K562 (cell line): ENCODE measurements around the gene MPHOSPH9. TPM values are rescaled to one million over a fixed set of nuclear protein-coding genes. Genes with fewer than 3 reads are reported as not detected.
A peak's percentile ranks its signal among the peaks of the same experiment; 100 is the strongest.

ENCODE experiments used
- ATAC-seq: fragments of 200-7000 bp; cut with Tn5 transposase; 3 replicates; pipeline ENCODE4 v1.9.1; 2020; ENCODE audit warnings: moderate library complexity
- BruUV-seq: library from RNA; stranded (reverse); fragments of 400-500 nt; replicated peaks from 2 replicates; lab custom pipeline; 2021; lab: Mats Ljungman, UMichigan
- CTCF ChIA-PET: fragments of 300-600 bp; formaldehyde crosslinking; extraction: SDS; loops from one replicate; lab custom pipeline; 2021; ENCODE audit warnings: low intra/inter-chr PET ratio; lab: Yijun Ruan, JAX
- POLR2A ChIA-PET: fragments of 300-600, 350-650 bp; sonication (Branson Sonifier 250); formaldehyde crosslinking; extraction: SDS; loops from one replicate; lab custom pipeline; 2021; ENCODE audit warnings: antibody characterized with exemption, inconsistent platforms; lab: Yijun Ruan, JAX
- DNase-seq, 4 experiments: peaks; one replicate each; pipeline versions ENCODE4 v3.0.0 to v3.0.0-alpha.2; 2011 to 2018; ENCODE audit warnings: low spot score in 3 of 4, mixed read lengths in 3 of 4; ENCODE audit errors: extremely low read depth in 1 of 4
- FAIRE-seq: peaks from 2 replicates; lab custom pipeline; 2011; peaks lifted over from hg19 to GRCh38; lab: Jason Lieb, UNC
- H2AFZ ChIP-seq: 2 replicates; pipeline ENCODE4 v1.6.0; 2011; ENCODE audit warnings: low read depth, low read length, control low read depth, inconsistent platforms
- H3K27ac ChIP-seq: fragments of 200-600 bp; 3 replicates; pipeline ENCODE4 v1.8.0; 2011; ENCODE audit warnings: low read depth, mild to moderate bottlenecking, control low read depth, inconsistent platforms, low read length, moderate library complexity, mixed read lengths; ENCODE audit errors: extremely low read depth
- H3K27me3 ChIP-seq, 2 experiments: fragments of 300-600 bp in 1 of 2; 2 replicates in 1 of 2; 3 replicates in 1 of 2; pipeline versions ENCODE4 v1.6.0 to v1.8.0; 2011; ENCODE audit warnings: inconsistent platforms in 2 of 2, low read length in 2 of 2, mild to moderate bottlenecking in 1 of 2, mixed read lengths in 1 of 2, moderate library complexity in 1 of 2; ENCODE audit not compliant: control insufficient read depth in 2 of 2, insufficient read depth in 2 of 2
- H3K36me3 ChIP-seq: fragments of 300-600 bp; 3 replicates; pipeline ENCODE4 v1.8.0; 2011; ENCODE audit warnings: mild to moderate bottlenecking, low read length, inconsistent platforms; ENCODE audit not compliant: control insufficient read depth, insufficient read depth
- H3K4me1 ChIP-seq, 2 experiments: fragments of 200-600 bp in 1 of 2; replicated peaks in 1 of 2; 2 replicates in 1 of 2; 3 replicates in 1 of 2; pipeline versions ENCODE4 v1.5.1 to v1.8.0; 2011; ENCODE audit warnings: inconsistent platforms in 2 of 2, low read length in 2 of 2, mild to moderate bottlenecking in 1 of 2, mixed read lengths in 1 of 2, moderate library complexity in 1 of 2; ENCODE audit not compliant: control insufficient read depth in 2 of 2, insufficient read depth in 2 of 2
- H3K4me2 ChIP-seq: 2 replicates; pipeline ENCODE4 v1.6.1; 2011; ENCODE audit warnings: low read length, control low read depth, inconsistent platforms, mixed read lengths; ENCODE audit not compliant: insufficient read depth
- H3K4me3 ChIP-seq: fragments of 200-600 bp; sonication (generic), shearing (Covaris generic); 2 replicates; pipeline ENCODE4 v1.5.1; 2016; ENCODE audit warnings: control low read depth, inconsistent platforms
- H3K79me2 ChIP-seq: fragments of 200-600 bp; 3 replicates; pipeline ENCODE4 v1.8.0; 2011; ENCODE audit warnings: low read length, inconsistent platforms; ENCODE audit not compliant: control insufficient read depth, insufficient read depth
- H3K9ac ChIP-seq, 2 experiments: 2 replicates each; pipeline versions ENCODE4 v1.6.0 to v1.6.1; 2011; ENCODE audit warnings: low read depth in 2 of 2, low read length in 2 of 2, control low read depth in 1 of 2, inconsistent platforms in 1 of 2, mild to moderate bottlenecking in 1 of 2, mixed read lengths in 1 of 2; ENCODE audit not compliant: insufficient read depth in 1 of 2
- H3K9me1 ChIP-seq: one replicate; pipeline ENCODE4 v1.6.0; 2011; ENCODE audit warnings: inconsistent platforms, mild to moderate bottlenecking, low read length, moderate library complexity; ENCODE audit not compliant: control insufficient read depth, insufficient read depth
- H3K9me3 ChIP-seq: replicated peaks from 2 replicates; pipeline ENCODE4 v1.5.1; 2011; ENCODE audit warnings: low read depth, low read length, inconsistent platforms; ENCODE audit not compliant: control insufficient read depth, insufficient read depth
- H4K20me1 ChIP-seq: replicated peaks from 2 replicates; pipeline ENCODE4 v1.6.1; 2011; ENCODE audit warnings: low read length, inconsistent platforms, mixed read lengths; ENCODE audit not compliant: control insufficient read depth, insufficient read depth
- CBFB ChIP-seq: sonication (generic); formaldehyde crosslinking; IDR thresholded peaks from 2 replicates; pipeline ENCODE4 v1.4.0; 2020; ENCODE audit warnings: mild to moderate bottlenecking, missing genetic modification reagents
- DMBX1 ChIP-seq: fragments of 250-450 bp; sonication (Bioruptor Pico); IDR thresholded peaks from 2 replicates; pipeline ENCODE4 v1.8.0; 2022; ENCODE audit warnings: inconsistent platforms, mild to moderate bottlenecking, moderate library complexity, borderline replicate concordance
- FOS ChIP-seq: IDR thresholded peaks from 3 replicates; pipeline ENCODE4 v1.6.1; 2011; ENCODE audit not compliant: insufficient read length; ENCODE audit errors: extremely low read depth
- ID3 ChIP-seq, 2 experiments: fragments of 250-450 bp in 1 of 2; fragments of 450-650 bp in 1 of 2; sonication (Bioruptor Pico) in 1 of 2; IDR thresholded peaks; 2 replicates each; pipeline versions ENCODE4 v1.6.1 to v1.8.0; 2016 to 2021; ENCODE audit warnings: mild to moderate bottlenecking in 2 of 2, moderate library complexity in 2 of 2, missing compliant biosample characterization in 1 of 2, missing genetic modification characterization in 1 of 2
- MGA ChIP-seq: fragments of 450-650 bp; IDR thresholded peaks from 2 replicates; pipeline ENCODE4 v1.6.1; 2016; ENCODE audit warnings: mild to moderate bottlenecking, moderate library complexity
- SLC30A9 ChIP-seq: fragments of 250-450 bp; sonication (Bioruptor Pico); IDR thresholded peaks from 2 replicates; pipeline ENCODE4 v1.8.0; 2022; ENCODE audit warnings: mild to moderate bottlenecking, moderate library complexity
- ZNF217 ChIP-seq: sonication (generic); formaldehyde crosslinking; IDR thresholded peaks from 2 replicates; pipeline ENCODE4 v1.8.0; 2022; ENCODE audit warnings: mild to moderate bottlenecking, missing genetic modification reagents
- ZNF445 ChIP-seq: fragments of 250-450 bp; sonication (Bioruptor Pico); IDR thresholded peaks from 2 replicates; pipeline ENCODE4 v1.4.0; 2020; ENCODE audit warnings: low read depth, mild to moderate bottlenecking, moderate library complexity
- WGBS: fragments of 100-300 bp; shearing (Covaris generic); methylation state at CpG from one replicate; pipeline ENCODE4 v1.1.6; 2016; ENCODE audit warnings: low coverage, mixed read lengths; ENCODE audit not compliant: insufficient coverage; ENCODE audit errors: missing lambda C conversion rate; 5-methylcytosine and 5-hydroxymethylcytosine counted together
- in situ Hi-C: fragments of 300-500 bp; cut with MboI; formaldehyde crosslinking; loops from 4 replicates; pipeline ENCODE4 v1.15.0; 2018; ENCODE audit warnings: inconsistent platforms, mixed read lengths
- intact Hi-C: fragments of 100-400 bp; cut with micrococcal nuclease; formaldehyde crosslinking; loops from 2 replicates; pipeline ENCODE4 v1.14.2; 2022
- polyA plus RNA-seq, 8 experiments: library from polyadenylated mRNA; depleted of rRNA in 4 of 8; stranded (reverse) in 5 of 8; unstranded in 3 of 8; fragments of >200 nt; fragmentation: Nextera tagmentation in 2 of 8; fragmentation: Illumina TruSeq in 1 of 8; extraction: Ambion mirVana in 2 of 8; extraction: Trizol in 1 of 8; gene quantifications; 2 replicates each; pipeline versions ENCODE4 v1.2.1 to v1.2.3, GENCODE V29; 2011 to 2014; ENCODE audit warnings: inconsistent platforms in 1 of 8, missing spikeins in 1 of 8
- total RNA-seq, 7 experiments: library from RNA; depleted of rRNA in 6 of 7; stranded (reverse); fragments of >200 nt in 6 of 7; fragmentation: Illumina TruSeq in 2 of 7; extraction: Trizol in 2 of 7; gene quantifications; 2 replicates each; pipeline versions ENCODE4 v1.2.1 to v1.2.3, GENCODE V29; 2011 to 2021; ENCODE audit warnings: low replicate concordance in 1 of 7

MPHOSPH9 gene
- total and polyA plus RNA-seq, 9 of the 15 experiments (the other 6 are each of a cell fraction or from before 2014, with no cell fraction given): 14.2 to 103 (median 54.5) TPM

GRCh38 chr12:123229051-123229450, 3.9 kb downstream of the MPHOSPH9 start:
- H3K27me3 ChIP-seq: no peaks in the 10 kb centered on the region
- DNase-seq (no peak), ATAC-seq (no peak), FAIRE-seq (no peak)
- peaks cover 81% of the 10 kb centered on the region for H3K79me2 ChIP-seq
- no peak overlapping the region for H3K4me3 ChIP-seq
- no peak overlapping the region; the same call in 1 of the 2 replicates for H3K4me2 ChIP-seq
- in situ Hi-C loops: no loop called here
- intact Hi-C loops: no loop called here
- H2AFZ ChIP-seq: no peak overlapping the region
- ChIA-PET CTCF (no interaction called here), POLR2A (interaction anchor here (0.6 to 1.2 kb wide), 5 partner anchors 13 to 246 kb away, joined by 3 to 4 read pairs (median 4); no protein-coding TSS in a partner anchor)
- no TSS peak for BruUV-seq
- peaks cover 53% of the 10 kb centered on the region for H3K36me3 ChIP-seq
- H4K20me1 ChIP-seq: no peaks in the 10 kb centered on the region
- H3K4me1 ChIP-seq: peaks cover 6 to 15% of the 10 kb centered on the region in 2 experiments; a peak in 3 of 5 replicates
- WGBS: 95% methylated on average over 3 of the region's 3 CpGs
- no peak overlapping the region for H3K9ac ChIP-seq
- no peaks in the 10 kb centered on the region for H3K9me1 ChIP-seq
- H3K9me3 ChIP-seq: no peaks in the 10 kb centered on the region
- H3K27ac ChIP-seq: 0 out of 3 replicates have a peak overlapping the region, but pooled peaks have one; percentile 17
- no peak for TF ChIP-seq ZNF445
- TF ChIP-seq CBFB (CRISPR knock-in tag): no peak
- TF ChIP-seq DMBX1 (CRISPR knock-in tag): no peak
- no peak for TF ChIP-seq MGA
- no peak for TF ChIP-seq ZNF217 (CRISPR knock-in tag)
- TF ChIP-seq FOS: no peak
- TF ChIP-seq SLC30A9 (CRISPR knock-in tag): no peak
- TF ChIP-seq ID3 (CRISPR knock-in tag; IDR thresholded peaks at IDR 0.05): no peak
- TF ChIP-seq ID3 (tag; IDR thresholded peaks at IDR 0.05): no peak
